ENCODE data around the gene CPPED1.
A peak's percentile ranks its signal among the peaks of the same experiment; 100 is the strongest.
"Not testable (repeated sequence)": the region's sequence is repeated elsewhere in the genome, so short reads cannot be mapped to it uniquely, and the experiment has no call there.

The CPPED1 gene

GRCh38 chr16:12802048-12802447 lies 1.6 kb downstream of the CPPED1 start:
- ATAC-seq = no peak

DNA sequence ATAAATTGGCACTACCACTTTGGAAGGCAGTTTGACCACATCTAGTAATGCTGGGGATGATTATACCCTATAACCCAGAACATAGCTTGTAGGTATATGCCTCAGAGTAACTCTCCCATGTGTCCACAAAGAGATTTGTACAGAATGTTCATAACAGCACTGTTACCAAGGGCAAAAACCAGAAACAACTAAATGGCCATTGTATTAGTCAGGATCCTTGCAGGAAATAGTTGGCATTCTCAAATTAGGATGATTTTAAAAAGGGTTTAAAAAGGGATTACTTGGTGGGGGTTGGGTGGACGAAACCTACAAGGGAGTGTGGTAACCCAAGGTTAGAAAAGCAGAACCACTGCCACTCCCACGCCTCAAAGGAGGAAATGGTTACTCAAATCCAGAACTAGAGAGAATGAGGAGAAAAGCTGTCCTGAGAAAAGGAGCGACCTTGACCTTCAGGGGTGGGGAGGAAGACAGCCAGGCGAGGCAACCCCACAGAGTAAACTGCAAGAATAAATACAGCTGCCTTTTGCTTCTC lies 2.1 kb downstream of the CPPED1 start:
- peak; percentile 29 for DNase-seq
- ATAC-seq = peak; percentile 7

More at GRCh38 chr16:12802048-12802447, 1.6 kb downstream of the CPPED1 start:
- DNase-seq = no peak

DNA sequence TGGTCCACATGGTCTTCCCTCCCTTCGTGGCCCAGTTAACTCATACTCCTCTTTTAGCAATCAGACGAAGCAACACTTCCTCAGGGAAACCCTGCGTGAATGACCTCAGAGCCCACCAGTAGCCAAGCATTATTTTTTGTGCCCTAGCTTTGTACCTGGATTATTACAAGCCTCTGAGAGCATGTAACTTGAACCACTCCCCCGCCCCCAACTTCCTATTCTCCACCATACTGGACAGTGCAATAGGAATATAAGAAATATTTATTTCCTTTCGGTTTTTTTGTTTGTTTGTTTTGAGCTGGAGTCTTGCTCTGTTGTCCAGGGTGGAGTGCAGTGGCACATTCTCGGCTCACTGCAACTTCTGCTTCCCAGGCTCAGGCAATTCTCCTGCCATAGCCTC lies 2.9 kb downstream of the CPPED1 start:
- DNase-seq (no peak), ATAC-seq (no peak)

- not testable (repeated sequence) for DNase-seq, ATAC-seq
Observed at GRCh38 chr16:12799996-12800395, 3.7 kb downstream of the CPPED1 start.

DNA sequence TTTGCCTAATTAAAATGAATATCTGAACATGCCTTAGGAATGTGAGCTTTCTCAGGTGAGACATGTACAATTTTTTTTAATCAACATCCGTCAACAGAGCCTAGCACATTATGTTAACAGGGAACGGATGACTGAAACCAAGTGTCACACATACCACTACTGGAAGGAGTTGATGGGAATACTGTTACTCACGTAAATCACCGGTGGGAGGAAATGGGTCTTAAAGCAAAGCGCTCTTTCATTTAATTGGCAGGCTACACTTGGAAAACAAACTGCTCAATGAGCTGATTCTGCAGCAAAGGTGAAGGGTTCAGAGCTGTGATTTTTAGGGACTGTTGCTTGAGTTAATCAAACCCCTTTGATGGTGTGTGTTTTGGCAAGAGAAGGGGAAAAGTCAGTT lies 4.8 kb downstream of the CPPED1 start:
- DNase-seq (no peak), ATAC-seq (no peak)

DNA sequence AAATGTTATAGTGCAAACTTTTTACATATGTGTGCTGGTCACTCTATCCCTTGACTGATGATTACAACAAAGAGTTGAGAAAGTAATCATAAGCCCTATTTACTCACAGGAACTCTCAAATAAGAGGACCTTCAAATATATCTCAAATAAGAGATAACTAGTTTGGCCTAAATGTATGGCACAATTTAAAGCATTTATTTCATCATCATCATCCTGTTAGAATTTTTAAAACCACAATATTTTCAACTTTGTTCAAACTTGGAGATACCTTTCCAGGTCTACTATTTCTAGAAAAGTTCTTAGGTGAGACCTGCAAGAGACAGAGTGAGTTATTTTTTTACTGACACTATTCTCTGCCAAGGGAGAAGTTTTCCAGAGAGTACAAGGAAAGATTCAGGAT lies 5.5 kb downstream of the CPPED1 start:
- no peak for DNase-seq
- no peak for ATAC-seq

DNA sequence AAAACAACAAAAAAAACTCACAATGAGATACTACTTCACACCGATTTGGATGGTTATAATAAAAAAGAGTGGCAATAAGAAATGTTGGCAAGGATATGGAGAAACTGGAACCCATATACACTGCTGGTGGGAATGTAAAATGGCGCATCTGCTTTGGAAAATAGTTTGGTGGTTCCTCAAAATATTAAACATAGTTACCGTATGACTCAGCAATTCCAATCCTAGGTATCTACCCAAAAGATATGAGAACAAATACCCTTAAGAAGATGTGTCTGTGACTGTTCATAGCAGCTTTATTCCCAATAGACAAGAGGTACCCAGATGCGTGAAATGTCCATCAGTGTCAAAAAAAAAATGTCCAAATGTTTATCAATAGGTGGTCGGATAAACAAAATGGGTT lies 7.2 kb downstream of the CPPED1 start:
- DNase-seq (no peak), ATAC-seq (no peak)

DNA sequence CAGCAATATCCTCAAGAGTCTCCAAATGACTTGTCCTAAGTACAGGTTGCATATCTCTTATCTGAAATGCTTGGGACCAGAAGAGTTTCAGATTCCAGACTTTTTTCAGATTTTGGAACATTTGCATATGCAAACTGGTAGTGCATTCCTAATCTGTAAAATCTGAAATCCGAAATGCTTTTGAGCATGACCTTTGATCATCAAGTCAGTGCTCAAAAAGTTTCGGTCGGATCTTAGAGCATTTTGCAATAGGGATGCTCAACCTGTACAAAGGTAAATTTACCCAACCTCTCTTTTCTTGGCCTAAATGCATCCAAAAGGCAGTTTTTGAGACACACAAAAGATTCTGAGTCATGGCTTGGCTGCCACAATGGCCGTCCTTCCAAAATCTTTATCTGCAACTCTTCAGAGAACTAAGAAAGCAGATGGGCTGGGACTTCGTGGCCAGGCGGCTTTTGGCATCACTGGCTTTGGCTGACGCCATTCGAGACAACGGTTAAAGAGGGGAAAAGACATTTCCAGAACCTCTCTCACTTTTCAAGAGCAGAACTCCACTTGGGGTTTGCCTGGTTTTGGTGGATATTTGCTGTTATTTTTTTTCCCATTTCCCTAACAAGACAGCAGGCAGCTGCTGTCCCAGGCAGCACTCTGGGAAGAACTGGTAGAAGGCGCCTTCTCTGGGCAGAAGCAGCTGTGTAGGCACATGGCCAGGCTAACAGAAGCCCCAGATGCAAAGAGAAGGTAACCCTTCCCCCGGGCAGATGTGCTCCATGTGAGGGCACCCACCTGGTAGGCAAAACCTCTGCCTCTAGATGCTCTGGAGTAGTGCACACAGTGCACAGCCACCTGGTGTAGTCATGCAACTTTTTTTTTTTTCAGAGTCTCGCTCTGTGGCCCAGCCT lies 8.9 kb downstream of the CPPED1 start:
- ATAC-seq = no peak
- no peak for DNase-seq

- DNase-seq (no peak), ATAC-seq (no peak)
Observed at GRCh38 chr16:12793865-12794240, 9.8 kb downstream of the CPPED1 start.

DNA sequence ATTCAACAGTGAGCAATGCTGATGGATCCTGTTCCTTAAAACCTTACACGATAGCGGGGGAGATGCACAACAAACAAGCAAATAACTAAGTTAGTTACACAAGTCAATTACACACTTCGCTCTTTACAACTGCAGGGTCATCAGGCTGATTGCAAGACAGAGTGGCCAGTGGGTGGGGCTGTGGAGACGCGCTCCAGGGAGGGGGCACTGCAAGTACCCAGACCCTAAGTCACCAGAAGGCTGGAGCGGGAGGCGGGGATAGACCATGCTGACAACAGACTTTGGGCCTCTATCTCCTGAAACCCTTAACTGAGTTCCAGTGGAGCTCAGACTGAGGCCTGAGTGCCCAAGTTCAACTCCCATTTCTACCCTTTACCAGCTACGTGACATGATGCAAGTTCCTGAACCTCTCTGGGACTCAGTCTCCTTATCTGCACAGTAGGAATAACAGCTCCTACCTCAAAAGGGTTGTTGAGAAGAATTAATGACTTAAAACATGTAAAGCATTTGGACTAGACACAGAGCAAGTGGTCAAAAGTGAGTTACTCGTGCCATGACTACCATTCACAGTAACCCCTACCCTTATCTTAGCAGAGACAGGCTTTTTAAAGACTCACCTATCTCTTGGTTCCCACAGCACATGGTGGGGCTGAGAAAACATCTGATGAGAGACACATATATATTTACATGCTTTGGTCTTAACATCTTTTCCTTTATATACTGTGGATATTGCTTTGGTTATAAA lies 10.4 kb downstream of the CPPED1 start:
- ATAC-seq (no peak), DNase-seq (no peak)

DNA sequence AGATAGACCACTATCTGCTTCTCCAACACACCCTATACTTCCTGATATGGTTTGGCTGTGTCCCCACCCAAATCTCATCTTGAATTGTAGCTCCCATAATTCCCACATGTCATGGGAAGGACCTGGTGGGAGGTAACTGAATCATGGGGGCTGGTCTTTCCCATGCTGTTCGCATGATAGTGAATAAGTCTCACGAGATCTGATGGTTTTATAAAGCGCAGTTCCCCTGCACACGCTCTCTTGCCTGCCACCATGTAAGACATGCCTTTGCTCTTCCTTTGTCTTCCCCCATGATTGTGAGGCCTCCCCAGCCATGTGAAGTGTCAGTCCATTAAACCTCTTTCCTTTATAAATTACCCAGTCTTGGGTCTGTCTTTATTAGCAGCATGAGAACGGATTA lies 11.2 kb downstream of the CPPED1 start:
- ATAC-seq, DNase-seq: not testable (repeated sequence)

DNA sequence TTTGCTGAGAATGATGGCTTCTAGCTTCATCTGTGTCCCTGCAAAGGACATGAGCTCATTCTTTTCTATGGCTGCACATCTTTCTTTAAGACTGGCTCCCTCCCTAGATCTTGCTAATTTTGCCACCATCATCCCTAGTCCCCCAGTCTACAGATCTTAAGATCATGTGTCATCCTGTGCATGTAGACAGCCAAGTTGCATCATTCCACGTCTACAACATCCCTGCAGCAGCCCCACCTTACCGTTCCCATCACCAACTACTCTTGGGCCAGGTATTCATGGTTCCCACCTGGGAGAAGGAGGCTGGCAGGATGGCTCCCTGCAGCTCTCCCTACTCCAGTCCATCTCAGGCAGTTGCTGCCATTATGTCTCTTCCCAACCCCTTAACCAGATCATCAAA lies 12.3 kb downstream of the CPPED1 start:
- ATAC-seq = no peak
- no peak for DNase-seq

DNA sequence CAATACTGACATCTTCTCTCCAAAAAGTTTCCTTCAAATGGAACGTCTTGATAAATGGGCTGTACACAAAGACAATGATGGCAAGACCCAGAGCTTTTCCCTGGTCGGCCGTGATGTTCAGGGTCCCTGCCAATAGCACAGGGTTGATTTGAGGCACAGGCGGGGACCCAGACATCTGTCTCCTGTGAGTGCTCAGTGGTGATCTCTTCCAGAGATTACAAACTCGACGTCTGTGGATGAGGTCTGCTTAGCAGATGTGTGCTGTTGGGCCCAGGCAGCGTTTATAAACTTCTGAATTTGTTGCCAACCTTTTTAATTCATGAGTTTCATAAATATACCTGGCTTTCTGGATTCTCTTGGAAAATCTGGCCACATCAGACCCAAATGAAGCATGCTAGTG lies 14.9 kb downstream of the CPPED1 start:
- no peak for DNase-seq
- ATAC-seq = no peak

DNA sequence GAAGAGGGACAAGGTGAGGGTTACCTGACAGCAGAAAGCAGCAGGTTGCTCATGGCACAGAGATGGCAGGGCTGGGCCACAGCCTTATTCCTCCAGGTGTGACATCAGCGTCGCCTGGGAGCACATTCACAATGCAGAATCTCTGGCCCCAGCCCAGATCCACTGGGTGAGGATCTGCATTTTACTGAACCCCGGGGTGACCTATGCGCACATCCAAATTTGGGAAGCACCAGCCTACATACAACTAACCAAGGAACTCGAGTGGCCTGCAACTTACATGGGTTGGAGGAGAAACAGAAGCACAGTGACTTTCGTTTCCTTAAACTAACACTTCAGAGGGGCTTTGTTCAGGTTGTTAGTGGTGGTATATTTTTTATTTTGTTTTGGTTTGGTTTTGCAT lies 17.6 kb downstream of the CPPED1 start:
- ATAC-seq (no peak), DNase-seq (no peak)

DNA sequence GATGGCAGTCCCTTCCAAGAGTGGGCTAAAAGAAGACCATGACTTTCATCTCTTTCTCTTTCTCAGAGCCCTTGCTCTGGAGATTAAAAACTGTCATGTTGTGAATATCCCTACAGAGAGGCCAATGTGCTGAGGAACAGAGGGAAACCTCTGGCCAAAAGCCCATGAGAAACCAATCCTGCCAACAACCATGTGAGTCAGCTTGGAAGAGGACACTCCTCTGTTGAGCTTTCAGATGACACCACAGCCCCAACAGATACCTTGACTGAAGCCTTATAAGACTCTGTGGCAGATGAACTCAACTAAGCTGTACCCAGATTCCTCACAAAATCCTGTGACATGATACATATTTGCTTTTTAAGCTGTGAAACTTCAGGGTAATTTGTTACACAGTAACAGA lies 19.6 kb downstream of the CPPED1 start:
- DNase-seq (no peak), ATAC-seq (no peak)

GRCh38 chr16:12781777-12782176 lies 21.9 kb downstream of the CPPED1 start:
- peak; percentile 49 for ATAC-seq
- no peak for DNase-seq

- DNase-seq = no peak
- no peak for ATAC-seq
Observed at GRCh38 chr16:12780467-12780866, 23.2 kb downstream of the CPPED1 start.

DNA sequence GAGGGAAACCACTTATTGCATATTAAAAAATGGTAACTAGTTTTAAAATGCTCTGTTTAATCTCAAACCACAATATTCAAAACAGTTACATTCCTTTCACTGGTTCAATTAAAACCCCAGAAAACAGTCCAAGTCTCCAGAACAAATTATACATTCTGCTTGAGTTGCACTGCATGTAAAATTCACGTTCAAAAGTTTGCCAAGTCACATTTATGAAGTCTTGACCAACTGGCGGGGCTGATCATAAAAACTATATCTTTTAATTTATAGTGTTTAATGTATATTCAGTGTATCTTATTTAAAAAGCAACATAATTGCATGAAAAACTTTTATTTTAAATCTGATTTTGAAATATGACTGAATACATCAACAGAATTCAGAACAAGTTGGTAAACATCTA lies 25.0 kb downstream of the CPPED1 start:
- DNase-seq (no peak), ATAC-seq (no peak)

DNA sequence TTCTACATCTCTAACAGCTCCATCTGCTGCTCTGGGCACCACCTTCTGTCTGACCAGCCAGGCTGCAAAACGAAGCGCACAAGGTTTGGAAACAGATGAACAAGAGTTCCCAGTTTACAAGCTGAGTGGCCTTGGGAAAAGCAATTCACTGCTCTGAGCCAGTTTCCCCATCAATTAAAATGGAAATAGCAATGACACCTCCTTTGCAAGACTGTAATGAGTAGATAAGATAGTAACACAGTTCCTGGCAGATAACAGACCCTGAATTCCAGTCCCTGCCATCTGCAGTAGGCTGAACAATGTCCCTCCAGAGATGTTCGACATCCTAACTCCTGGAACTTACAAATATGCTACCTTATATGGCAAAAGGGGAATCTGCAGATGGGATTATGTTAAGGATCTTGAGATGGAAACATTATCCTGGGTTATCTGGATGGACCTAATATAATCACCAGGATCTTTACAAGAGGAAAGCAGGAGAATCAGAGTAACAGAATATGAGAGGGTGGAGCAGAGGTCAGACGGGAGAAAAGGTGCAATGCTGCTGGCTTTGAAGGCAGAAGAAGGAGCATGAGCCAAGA lies 27.9 kb downstream of the CPPED1 start:
- no peak for DNase-seq
- no peak for ATAC-seq

GRCh38 chr16:12773221-12773620 lies 30.5 kb downstream of the CPPED1 start:
- DNase-seq (no peak), ATAC-seq (no peak)

- ATAC-seq = no peak
- DNase-seq = no peak
Observed at GRCh38 chr16:12771341-12771798, 32.3 kb downstream of the CPPED1 start.

DNA sequence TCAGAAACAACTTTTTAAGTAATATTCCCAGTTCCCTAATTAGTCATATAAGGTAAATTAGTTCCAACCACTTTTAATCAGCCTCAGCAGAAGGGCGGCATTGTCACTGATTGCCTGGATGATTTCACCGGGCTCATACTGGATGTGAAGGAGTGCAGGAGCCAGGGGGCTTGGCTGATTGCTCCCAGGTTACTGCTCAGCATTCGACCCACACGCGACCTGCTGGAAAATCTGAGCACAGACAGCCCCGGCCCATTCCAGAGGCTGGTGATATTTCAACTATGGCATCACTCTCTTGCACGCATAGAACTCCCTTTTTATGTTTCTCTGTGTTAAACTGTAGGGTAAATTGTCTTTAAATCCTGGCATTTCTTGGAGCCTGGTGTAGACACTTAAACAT lies 34.2 kb downstream of the CPPED1 start:
- DNase-seq (no peak), ATAC-seq (no peak)

DNA sequence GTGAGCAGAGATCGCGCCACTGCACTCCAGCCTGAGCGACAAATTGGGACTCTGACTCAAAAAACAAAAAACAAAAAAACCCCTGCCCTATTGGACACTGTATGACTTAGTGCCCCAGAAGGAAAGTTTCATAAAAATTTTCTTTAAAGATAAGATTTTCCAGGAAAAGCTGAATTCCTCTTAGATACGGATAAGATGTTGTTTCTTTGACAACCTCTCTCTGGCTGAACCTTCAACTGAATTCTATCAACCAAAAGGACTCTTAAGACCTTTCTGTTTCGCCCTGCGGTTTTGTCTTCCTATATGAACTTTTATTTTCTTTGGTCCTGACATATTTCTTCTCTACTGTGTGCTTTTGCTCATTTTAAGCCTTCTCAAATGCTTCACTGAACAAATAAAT lies 35.8 kb downstream of the CPPED1 start:
- peak; percentile 36 for ATAC-seq
- DNase-seq = no peak
